ENCODE measurements around the gene SLC4A2. TPM values are rescaled to one million over a fixed set of nuclear protein-coding genes. Genes with fewer than 3 reads are reported as not detected.
A peak's percentile ranks its signal among the peaks of the same experiment; 100 is the strongest.

Gene SLC4A2
- total RNA-seq, 4 donors from 2014 or later = 74.3 to 111 (median 91.4) TPM

DNA sequence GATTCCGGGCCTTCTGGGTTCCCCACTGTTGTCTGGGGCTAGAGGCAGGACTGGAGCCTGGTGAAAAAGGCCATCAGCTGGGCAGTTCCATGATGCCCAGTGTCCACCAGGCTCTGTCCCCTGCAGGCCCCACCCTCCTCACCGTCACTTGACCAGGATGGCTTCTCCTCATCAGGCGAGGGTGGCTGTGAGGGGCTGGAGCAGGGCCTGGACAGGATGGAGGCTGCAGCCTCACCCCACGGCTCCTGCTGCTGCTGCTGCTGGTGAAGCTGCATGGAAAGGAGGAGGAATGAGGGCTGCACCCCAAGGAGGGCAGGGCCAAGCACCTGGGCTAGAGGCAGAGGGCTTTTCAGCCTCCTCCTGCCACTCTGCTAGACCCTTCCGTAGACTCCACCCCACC, 43.4 kb upstream of the SLC4A2 start:
- Histone ChIP-seq H3K4me3 (no peak overlapping the region), H3K9me3 (no peaks in the 10 kb centered on the region), H3K27ac (no peak overlapping the region), H3K36me3 (no peaks in the 10 kb centered on the region), H3K27me3 (peaks cover 2 to 82% of the 10 kb centered on the region in 2 donors), H3K4me1 (peaks cover 0 to 36% (median 25%) of the 10 kb centered on the region in 4 donors)
- WGBS, 2 donors = 93 to 95% methylated on average over 5 of the region's 5 CpGs
- DNase-seq (ENCODE audit: low spot score in 2 of 2) = no peak
- no peak for TF ChIP-seq POLR2A (IDR thresholded peaks at IDR 0.05)
- TF ChIP-seq, protein P1, sequence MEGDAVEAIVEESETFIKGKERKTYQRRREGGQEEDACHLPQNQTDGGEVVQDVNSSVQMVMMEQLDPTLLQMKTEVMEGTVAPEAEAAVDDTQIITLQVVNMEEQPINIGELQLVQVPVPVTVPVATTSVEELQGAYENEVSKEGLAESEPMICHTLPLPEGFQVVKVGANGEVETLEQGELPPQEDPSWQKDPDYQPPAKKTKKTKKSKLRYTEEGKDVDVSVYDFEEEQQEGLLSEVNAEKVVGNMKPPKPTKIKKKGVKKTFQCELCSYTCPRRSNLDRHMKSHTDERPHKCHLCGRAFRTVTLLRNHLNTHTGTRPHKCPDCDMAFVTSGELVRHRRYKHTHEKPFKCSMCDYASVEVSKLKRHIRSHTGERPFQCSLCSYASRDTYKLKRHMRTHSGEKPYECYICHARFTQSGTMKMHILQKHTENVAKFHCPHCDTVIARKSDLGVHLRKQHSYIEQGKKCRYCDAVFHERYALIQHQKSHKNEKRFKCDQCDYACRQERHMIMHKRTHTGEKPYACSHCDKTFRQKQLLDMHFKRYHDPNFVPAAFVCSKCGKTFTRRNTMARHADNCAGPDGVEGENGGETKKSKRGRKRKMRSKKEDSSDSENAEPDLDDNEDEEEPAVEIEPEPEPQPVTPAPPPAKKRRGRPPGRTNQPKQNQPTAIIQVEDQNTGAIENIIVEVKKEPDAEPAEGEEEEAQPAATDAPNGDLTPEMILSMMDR (IDR thresholded peaks at IDR 0.05) = no peak

DNA sequence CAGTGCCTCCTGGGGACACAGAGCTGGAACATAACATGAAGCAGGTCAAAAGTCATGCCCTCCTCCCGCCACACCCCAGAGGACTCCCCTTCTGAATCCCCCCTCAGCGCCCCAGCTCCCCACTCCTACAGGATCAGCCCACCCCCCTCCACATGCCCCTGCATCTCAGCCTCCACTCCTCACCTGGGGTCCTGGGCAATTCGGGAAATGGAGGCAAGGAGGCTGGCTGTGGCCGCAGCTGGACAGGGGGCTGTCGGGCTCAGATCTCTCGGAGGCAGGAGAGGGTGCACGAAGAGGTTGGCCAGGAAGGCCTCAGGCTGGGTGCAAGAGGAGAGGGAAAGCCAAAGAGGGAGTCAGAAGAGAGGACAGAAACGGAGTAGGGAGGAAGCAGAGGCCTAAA, 42.9 kb upstream of the SLC4A2 start:
- Histone ChIP-seq H3K9me3 (no peaks in the 10 kb centered on the region), H3K36me3 (no peaks in the 10 kb centered on the region), H3K27ac (no peak overlapping the region), H3K4me3 (no peak overlapping the region), H3K4me1 (peaks cover 0 to 36% (median 25%) of the 10 kb centered on the region in 4 donors), H3K27me3 (peaks cover 2 to 86% of the 10 kb centered on the region in 2 donors)
- WGBS, 2 donors = 87 to 90% methylated on average over 8 of the region's 8 CpGs
- TF ChIP-seq, protein P1 (IDR thresholded peaks at IDR 0.05) = no peak
- TF ChIP-seq EP300 (IDR thresholded peaks at IDR 0.05) (no peak), POLR2A (IDR thresholded peaks at IDR 0.05) (no peak)
- DNase-seq (ENCODE audit: low spot score in 2 of 2) = no peak

DNA sequence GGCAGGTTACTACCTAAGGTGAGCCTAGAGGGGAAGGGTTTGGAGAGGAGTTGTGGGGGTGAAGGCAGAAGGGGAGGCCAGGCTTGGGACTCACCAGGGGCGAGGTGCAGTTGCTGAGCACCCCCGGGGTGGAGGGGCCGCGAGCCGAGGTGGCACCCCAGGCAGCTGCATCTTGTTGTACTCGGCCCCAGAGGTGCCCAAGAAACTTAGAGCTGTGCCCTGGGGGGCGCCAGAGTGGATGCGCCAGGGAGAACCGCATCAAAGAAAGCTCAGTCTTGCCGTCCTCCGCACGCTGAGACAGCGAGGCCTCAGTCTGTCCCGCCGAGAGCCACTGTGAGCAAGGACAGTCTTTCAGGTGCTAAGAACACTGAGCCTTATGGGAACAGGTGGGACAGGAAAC, 42.4 kb upstream of the SLC4A2 start:
- Histone ChIP-seq H3K9me3 (no peaks in the 10 kb centered on the region), H3K27me3 (peaks cover 2 to 86% of the 10 kb centered on the region in 2 donors), H3K4me3 (no peak overlapping the region), H3K36me3 (no peaks in the 10 kb centered on the region), H3K4me1 (peaks cover 0 to 36% (median 25%) of the 10 kb centered on the region in 4 donors), H3K27ac (no peak overlapping the region)
- DNase-seq (ENCODE audit: low spot score in 2 of 2) = no peak
- WGBS, 2 donors = 88 to 89% methylated on average over 13 to 15 of the region's 15 CpGs
- TF ChIP-seq POLR2A (IDR thresholded peaks at IDR 0.05) = no peak
- TF ChIP-seq EP300 (IDR thresholded peaks at IDR 0.05) = no peak
- TF ChIP-seq, protein P1 (IDR thresholded peaks at IDR 0.05) = no peak

DNA sequence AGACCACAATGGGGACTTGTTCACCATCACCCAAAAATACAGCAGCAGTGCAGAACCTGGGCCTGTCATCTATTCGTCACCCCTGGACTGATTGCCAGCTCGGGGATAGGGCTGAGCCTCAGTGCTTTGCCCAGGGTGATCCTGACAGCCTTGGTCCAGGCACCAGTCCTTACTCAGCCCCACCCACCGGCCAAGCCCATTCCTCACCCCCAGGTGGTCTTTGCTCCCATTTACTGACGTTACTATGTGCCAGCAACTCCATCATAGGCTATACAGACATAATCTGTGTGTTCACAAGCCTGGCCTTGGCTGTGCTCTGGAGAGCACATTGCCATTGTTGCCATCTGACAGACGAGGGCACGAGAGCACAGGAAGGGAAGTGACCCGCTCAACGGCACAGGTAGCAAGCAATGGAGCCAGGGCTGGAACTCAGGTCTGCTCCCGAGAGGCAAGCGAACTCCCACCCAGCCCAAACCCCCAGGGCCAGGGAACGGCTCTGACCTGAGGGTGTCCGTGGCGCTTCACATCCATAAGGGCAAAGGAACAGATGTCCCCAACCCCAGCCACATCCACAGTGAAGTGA, 41.9 kb upstream of the SLC4A2 start:
- no peak overlapping the region for H3K27ac ChIP-seq
- H3K36me3 ChIP-seq = no peaks in the 10 kb centered on the region
- DNase-seq (ENCODE audit: low spot score in 2 of 2) = no peak
- no peaks in the 10 kb centered on the region for H3K9me3 ChIP-seq
- H3K27me3 ChIP-seq = peaks cover 2 to 86% of the 10 kb centered on the region in 2 donors
- peaks cover 0 to 36% (median 25%) of the 10 kb centered on the region in 4 donors for H3K4me1 ChIP-seq
- TF ChIP-seq, protein P1 (IDR thresholded peaks at IDR 0.05) = no peak
- TF ChIP-seq EP300 (IDR thresholded peaks at IDR 0.05) (no peak), POLR2A (IDR thresholded peaks at IDR 0.05) (no peak)
- H3K4me3 ChIP-seq = peak overlapping the region in 1 of 4 donors; percentile 34
- 42% methylated on average over 10 to 13 of the region's 13 CpGs for WGBS, 2 donors

DNA sequence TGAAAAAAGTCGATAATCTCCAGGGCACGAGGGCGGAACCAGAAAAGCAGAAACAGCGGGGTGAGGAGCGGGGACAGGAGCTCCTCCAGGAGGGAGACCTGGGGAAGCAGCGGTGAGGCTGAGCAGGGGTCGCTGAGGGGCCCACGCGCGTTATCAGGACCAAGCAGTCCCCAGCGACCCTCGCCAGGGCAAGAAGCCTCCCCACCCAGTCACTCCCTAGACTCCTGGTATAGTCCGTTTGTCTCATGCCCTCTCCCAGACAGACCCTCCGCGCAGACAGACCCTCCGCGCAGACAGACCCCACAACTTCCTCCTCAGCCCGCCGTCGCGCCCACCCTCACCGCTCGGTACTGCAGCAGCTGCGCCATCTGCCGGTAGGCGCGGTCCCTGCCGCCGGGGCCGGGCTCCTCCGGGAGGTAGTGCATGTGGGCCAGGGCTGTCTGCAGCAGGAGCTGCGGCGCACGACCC, 41.4 kb upstream of the SLC4A2 start:
- H3K4me3 ChIP-seq = peak overlapping the region in 2 of 4 donors; percentile 21 to 34
- H3K4me1 ChIP-seq = peaks cover 0 to 31% (median 22%) of the 10 kb centered on the region in 4 donors
- H3K27ac ChIP-seq = no peak overlapping the region
- no peaks in the 10 kb centered on the region for H3K9me3 ChIP-seq
- WGBS, 2 donors = 4 to 6% methylated on average over 22 to 34 of the region's 34 CpGs
- TF ChIP-seq EP300 (IDR thresholded peaks at IDR 0.05) = no peak
- TF ChIP-seq, protein P1 (IDR thresholded peaks at IDR 0.05) = peak; percentile 89 to 94 (median 90)
- H3K36me3 ChIP-seq = no peaks in the 10 kb centered on the region
- DNase-seq (ENCODE audit: low spot score in 2 of 2) = peak; percentile 44 to 63
- H3K27me3 ChIP-seq = peaks cover 2 to 81% of the 10 kb centered on the region in 2 donors

Data from tibial nerve (tissue), 4 donors.